ENCODE data around the gene IGF2R.

The IGF2R gene

DNA sequence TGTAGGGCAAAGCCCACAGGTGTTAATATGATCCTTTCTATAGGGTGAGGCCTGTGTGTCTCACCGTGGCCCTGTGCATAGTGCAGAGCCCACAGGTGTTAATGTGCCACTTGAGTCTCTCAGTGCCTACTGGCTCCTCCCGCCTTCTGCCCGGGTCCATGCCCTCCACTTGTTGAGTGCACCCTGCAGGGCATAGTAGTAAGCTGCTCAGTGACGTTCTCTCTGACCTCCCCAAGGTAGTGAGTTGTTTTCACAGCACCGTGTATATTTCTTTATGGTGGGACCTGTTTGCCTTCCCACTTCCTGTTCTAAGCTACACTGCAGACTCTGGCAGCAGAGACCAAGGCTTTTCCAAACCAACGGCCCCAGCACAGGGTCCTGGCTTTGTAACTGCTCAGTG lies 88.2 kb downstream of the IGF2R start:
- Histone ChIP-seq H3K4me2 (ENCODE audit: low read depth, low read length) (no peak overlapping the region), H3K79me2 (ENCODE audit: low read length) (no peaks in the 10 kb centered on the region), H2AFZ (ENCODE audit: low read length) (no peak overlapping the region), H3K9me3 (replicated peaks; ENCODE audit: insufficient read depth, low read length) (no peaks in the 10 kb centered on the region), H4K20me1 (ENCODE audit: insufficient read depth, low read length) (no peaks in the 10 kb centered on the region), H3K27me3 (replicated peaks; ENCODE audit: insufficient read depth, low read length) (no peaks in the 10 kb centered on the region), H3K4me1 (ENCODE audit: low read length) (no peaks in the 10 kb centered on the region), H3K9me2 (replicated peaks; ENCODE audit: insufficient read depth, low read length) (no peaks in the 10 kb centered on the region), H3F3A (ENCODE audit: insufficient read depth, low read length) (no peaks in the 10 kb centered on the region), H3K9ac (ENCODE audit: low read length) (no peak overlapping the region), H3K36me3 (replicated peaks; ENCODE audit: insufficient read depth, low read length) (no peaks in the 10 kb centered on the region), H3K4me3 (ENCODE audit: low read length) (no peak overlapping the region), H3K27ac (ENCODE audit: low read length) (no peak overlapping the region)
- TF ChIP-seq EZH2phosphoT487 (IDR thresholded peaks at IDR 0.05; ENCODE audit: low read length) = no peak
- no peak for TF ChIP-seq EZH2 (optimal IDR thresholded peaks at IDR 0.05; ENCODE audit: low read depth, low read length)
- TF ChIP-seq, protein P1, sequence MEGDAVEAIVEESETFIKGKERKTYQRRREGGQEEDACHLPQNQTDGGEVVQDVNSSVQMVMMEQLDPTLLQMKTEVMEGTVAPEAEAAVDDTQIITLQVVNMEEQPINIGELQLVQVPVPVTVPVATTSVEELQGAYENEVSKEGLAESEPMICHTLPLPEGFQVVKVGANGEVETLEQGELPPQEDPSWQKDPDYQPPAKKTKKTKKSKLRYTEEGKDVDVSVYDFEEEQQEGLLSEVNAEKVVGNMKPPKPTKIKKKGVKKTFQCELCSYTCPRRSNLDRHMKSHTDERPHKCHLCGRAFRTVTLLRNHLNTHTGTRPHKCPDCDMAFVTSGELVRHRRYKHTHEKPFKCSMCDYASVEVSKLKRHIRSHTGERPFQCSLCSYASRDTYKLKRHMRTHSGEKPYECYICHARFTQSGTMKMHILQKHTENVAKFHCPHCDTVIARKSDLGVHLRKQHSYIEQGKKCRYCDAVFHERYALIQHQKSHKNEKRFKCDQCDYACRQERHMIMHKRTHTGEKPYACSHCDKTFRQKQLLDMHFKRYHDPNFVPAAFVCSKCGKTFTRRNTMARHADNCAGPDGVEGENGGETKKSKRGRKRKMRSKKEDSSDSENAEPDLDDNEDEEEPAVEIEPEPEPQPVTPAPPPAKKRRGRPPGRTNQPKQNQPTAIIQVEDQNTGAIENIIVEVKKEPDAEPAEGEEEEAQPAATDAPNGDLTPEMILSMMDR (IDR thresholded peaks at IDR 0.05; ENCODE audit: low read length) = no peak
- no peak for DNase-seq

DNA sequence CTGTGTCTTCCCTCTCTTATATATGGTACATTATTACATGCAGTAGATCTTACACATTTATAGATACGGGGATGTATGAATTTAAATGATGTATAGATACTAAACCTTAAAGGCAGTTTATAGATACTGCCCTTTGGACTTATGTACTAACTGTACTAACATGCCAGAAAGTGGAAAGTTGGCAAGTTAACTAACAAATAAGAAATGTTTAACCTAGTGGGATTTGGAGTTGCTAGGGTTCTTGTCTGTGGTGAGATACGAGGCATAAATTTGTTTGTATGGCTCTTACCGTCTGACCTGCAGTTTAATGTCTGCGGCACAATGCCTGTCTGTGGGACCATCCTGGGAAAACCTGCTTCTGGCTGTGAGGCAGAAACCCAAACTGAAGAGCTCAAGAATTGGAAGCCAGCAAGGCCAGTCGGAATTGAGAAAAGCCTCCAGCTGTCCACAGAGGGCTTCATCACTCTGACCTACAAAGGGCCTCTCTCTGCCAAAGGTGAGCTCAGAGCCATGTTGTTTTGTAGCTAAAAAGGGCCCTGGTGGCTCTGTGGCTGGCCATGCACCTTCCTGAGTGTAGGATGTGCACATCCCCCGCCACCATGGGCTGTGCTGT lies 89.8 kb downstream of the IGF2R start:
- Histone ChIP-seq H2AFZ (ENCODE audit: low read length) (no peak overlapping the region), H3F3A (ENCODE audit: insufficient read depth, low read length) (no peaks in the 10 kb centered on the region), H3K9me2 (replicated peaks; ENCODE audit: insufficient read depth, low read length) (no peaks in the 10 kb centered on the region), H3K4me2 (ENCODE audit: low read depth, low read length) (no peak overlapping the region), H3K27me3 (replicated peaks; ENCODE audit: insufficient read depth, low read length) (no peaks in the 10 kb centered on the region), H3K9ac (ENCODE audit: low read length) (no peak overlapping the region), H3K79me2 (ENCODE audit: low read length) (no peaks in the 10 kb centered on the region), H3K4me3 (ENCODE audit: low read length) (no peak overlapping the region), H3K36me3 (replicated peaks; ENCODE audit: insufficient read depth, low read length) (no peaks in the 10 kb centered on the region), H3K4me1 (ENCODE audit: low read length) (no peaks in the 10 kb centered on the region), H3K9me3 (replicated peaks; ENCODE audit: insufficient read depth, low read length) (no peaks in the 10 kb centered on the region), H4K20me1 (ENCODE audit: insufficient read depth, low read length) (no peaks in the 10 kb centered on the region), H3K27ac (ENCODE audit: low read length) (no peak overlapping the region)
- no peak for TF ChIP-seq EZH2phosphoT487 (IDR thresholded peaks at IDR 0.05; ENCODE audit: low read length)
- no peak for DNase-seq

DNA sequence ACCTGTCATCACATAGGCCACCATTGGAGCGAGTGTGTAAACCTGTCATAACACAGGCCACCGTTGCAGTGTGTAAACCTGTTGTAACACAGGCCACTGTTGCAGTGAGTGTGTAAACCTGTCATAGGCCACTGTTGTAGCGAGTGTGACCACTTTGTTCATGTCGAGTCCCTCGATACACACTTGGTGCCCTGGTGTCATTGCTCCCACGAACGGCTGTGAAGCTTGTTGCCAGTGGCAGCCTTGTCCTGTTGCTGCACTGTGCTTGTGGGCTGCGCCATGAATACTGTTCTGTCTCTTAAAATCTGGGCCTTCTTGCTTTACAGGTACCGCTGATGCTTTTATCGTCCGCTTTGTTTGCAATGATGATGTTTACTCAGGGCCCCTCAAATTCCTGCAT lies 91.3 kb downstream of the IGF2R start:
- no peaks in the 10 kb centered on the region for H3K79me2 ChIP-seq (ENCODE audit: low read length)
- H3K4me2 ChIP-seq (ENCODE audit: low read depth, low read length) = no peak overlapping the region
- no peak overlapping the region for H3K27ac ChIP-seq (ENCODE audit: low read length)
- H4K20me1 ChIP-seq (ENCODE audit: insufficient read depth, low read length) = no peaks in the 10 kb centered on the region
- 0 out of 2 replicates have a peak, but pooled peaks cover 4% of the 10 kb centered on the region for H3K4me1 ChIP-seq (ENCODE audit: low read length)
- H2AFZ ChIP-seq (ENCODE audit: low read length) = no peak overlapping the region
- H3F3A ChIP-seq (ENCODE audit: insufficient read depth, low read length) = no peaks in the 10 kb centered on the region
- no peak overlapping the region for H3K4me3 ChIP-seq (ENCODE audit: low read length)
- H3K9ac ChIP-seq (ENCODE audit: low read length) = no peak overlapping the region
- DNase-seq = no peak
- TF ChIP-seq EZH2 (optimal IDR thresholded peaks at IDR 0.05; ENCODE audit: low read depth, low read length) = no peak
- TF ChIP-seq EZH2phosphoT487 (IDR thresholded peaks at IDR 0.05; ENCODE audit: low read length) = no peak
- TF ChIP-seq, protein P1 (IDR thresholded peaks at IDR 0.05; ENCODE audit: low read length) = no peak
- H3K9me3 ChIP-seq (replicated peaks; ENCODE audit: insufficient read depth, low read length) = no peaks in the 10 kb centered on the region
- H3K27me3 ChIP-seq (replicated peaks; ENCODE audit: insufficient read depth, low read length) = no peaks in the 10 kb centered on the region
- H3K36me3 ChIP-seq (replicated peaks; ENCODE audit: insufficient read depth, low read length) = no peaks in the 10 kb centered on the region
- H3K9me2 ChIP-seq (replicated peaks; ENCODE audit: insufficient read depth, low read length) = no peaks in the 10 kb centered on the region

DNA sequence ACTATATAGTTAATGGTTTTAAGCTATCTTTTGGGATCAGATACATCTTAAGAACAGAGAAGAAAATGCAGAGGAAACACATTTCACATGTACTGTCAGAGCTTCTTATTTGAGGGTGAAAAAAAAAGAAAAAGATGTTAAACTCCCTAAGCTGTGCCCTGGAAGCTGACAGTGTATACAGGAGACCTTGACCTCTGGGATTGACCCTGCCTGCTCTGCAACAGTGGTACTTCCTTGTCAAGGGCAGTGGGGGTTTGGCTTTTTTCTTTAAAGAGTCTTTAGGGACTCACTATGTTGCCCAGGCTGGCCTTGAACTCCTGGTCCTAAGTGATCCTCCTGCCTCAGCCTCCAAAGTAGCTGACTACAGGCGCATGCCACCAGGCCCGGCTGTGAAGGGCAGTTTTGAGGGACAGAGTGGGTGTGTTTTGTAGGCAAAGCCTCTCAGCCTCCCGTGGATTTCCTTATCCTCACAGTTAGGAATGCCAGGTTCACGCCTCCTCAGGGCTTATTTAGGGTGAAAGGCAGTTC lies 92.1 kb downstream of the IGF2R start:
- DNase-seq = no peak
- H3K36me3 ChIP-seq (replicated peaks; ENCODE audit: insufficient read depth, low read length) = no peaks in the 10 kb centered on the region
- H3K27ac ChIP-seq (ENCODE audit: low read length) = no peak overlapping the region
- H3K4me1 ChIP-seq (ENCODE audit: low read length) = 0 out of 2 replicates have a peak, but pooled peaks cover 7% of the 10 kb centered on the region
- no peaks in the 10 kb centered on the region for H3K9me3 ChIP-seq (replicated peaks; ENCODE audit: insufficient read depth, low read length)
- TF ChIP-seq EZH2phosphoT487 (IDR thresholded peaks at IDR 0.05; ENCODE audit: low read length) = no peak
- H4K20me1 ChIP-seq (ENCODE audit: insufficient read depth, low read length) = no peaks in the 10 kb centered on the region
- no peaks in the 10 kb centered on the region for H3K79me2 ChIP-seq (ENCODE audit: low read length)
- H3K4me3 ChIP-seq (ENCODE audit: low read length) = no peak overlapping the region
- no peak overlapping the region for H3K9ac ChIP-seq (ENCODE audit: low read length)
- H3K4me2 ChIP-seq (ENCODE audit: low read depth, low read length) = no peak overlapping the region
- H3K9me2 ChIP-seq (replicated peaks; ENCODE audit: insufficient read depth, low read length) = no peaks in the 10 kb centered on the region
- H3K27me3 ChIP-seq (replicated peaks; ENCODE audit: insufficient read depth, low read length) = no peaks in the 10 kb centered on the region
- no peaks in the 10 kb centered on the region for H3F3A ChIP-seq (ENCODE audit: insufficient read depth, low read length)
- no peak overlapping the region for H2AFZ ChIP-seq (ENCODE audit: low read length)

Measured in MM.1S (cell line).